HCT116 (cell line): ENCODE data around the gene PERCC1. TPM values are rescaled to one million over a fixed set of nuclear protein-coding genes. Genes with fewer than 3 reads are reported as not detected.

Source experiments
- ATAC-seq: fragments of 200-7000 bp; cut with Tn5 transposase; 2 replicates; pipeline ENCODE4 v1.9.1; 2020; ENCODE audit warnings: mild to moderate bottlenecking, moderate library complexity
- BruUV-seq: library from RNA; stranded (reverse); fragments of 400-500 nt; replicated peaks from 2 replicates; lab custom pipeline; 2021; lab: Mats Ljungman, UMichigan
- CTCF ChIA-PET: fragments of 300-600 bp; sonication (Branson Sonifier 250); formaldehyde crosslinking; loops from one replicate; lab custom pipeline; 2021; ENCODE audit warnings: antibody characterized with exemption; lab: Charles Lee
- POLR2A ChIA-PET: fragments of 300-600, 350-600 bp; sonication (Branson Sonifier 250); formaldehyde crosslinking; loops from one replicate; lab custom pipeline; 2021; ENCODE audit warnings: antibody characterized with exemption; lab: Charles Lee
- RAD21 ChIA-PET, 2 experiments: fragments of 300-600 bp; sonication (Branson Sonifier 250); formaldehyde crosslinking; loops; one replicate each; lab custom pipeline; 2023; ENCODE audit warnings: low total read pairs in 2 of 2; ENCODE audit not compliant: uncharacterized antibody in 2 of 2, unreplicated experiment in 2 of 2, low non-redundant PET in 1 of 2; lab: Charles Lee
- DNase-seq: peaks from one replicate; pipeline ENCODE4 v3.0.0-alpha.2; 2010; ENCODE audit warnings: low read depth, low spot score
- H2AFZ ChIP-seq: fragments of 200-600 bp; shearing (Covaris generic), sonication (generic); 2 replicates; pipeline ENCODE4 v1.6.1; 2017; ENCODE audit warnings: low read depth, mixed run types, mixed read lengths, antibody characterized with exemption, low read length; ENCODE audit not compliant: poor library complexity, severe bottlenecking
- H3K27ac ChIP-seq: 2 replicates; pipeline ENCODE4 v1.5.1; 2012; ENCODE audit warnings: low read depth, low read length
- H3K27me3 ChIP-seq: fragments of 200-600 bp; sonication (generic); 2 replicates; pipeline ENCODE4 v1.6.1; 2016; ENCODE audit warnings: mixed run types, low read length, mixed read lengths; ENCODE audit not compliant: insufficient read depth
- H3K36me3 ChIP-seq, 2 experiments: fragments of 200-500 bp in 1 of 2; fragments of 200-600 bp in 1 of 2; sonication (Bioruptor generic) in 1 of 2; sonication (generic) in 1 of 2; 2 replicates each; pipeline versions ENCODE4 v1.5.1 to v1.6.1; 2014 to 2016; ENCODE audit warnings: low read length in 2 of 2, inconsistent platforms in 1 of 2, mixed read lengths in 1 of 2, mixed run types in 1 of 2; ENCODE audit not compliant: insufficient read depth in 2 of 2, control insufficient read depth in 1 of 2
- H3K4me1 ChIP-seq, 2 experiments: fragments of 200-600 bp in 1 of 2; sonication (generic) in 1 of 2; 2 replicates each; pipeline versions ENCODE4 v1.5.1 to v1.6.1; 2012 to 2017; ENCODE audit warnings: low read length in 2 of 2, inconsistent platforms in 1 of 2, mild to moderate bottlenecking in 1 of 2, mixed read lengths in 1 of 2, mixed run types in 1 of 2, moderate library complexity in 1 of 2; ENCODE audit not compliant: insufficient read depth in 2 of 2, control insufficient read depth in 1 of 2
- H3K4me2 ChIP-seq: fragments of 200-600 bp; sonication (generic); 2 replicates; pipeline ENCODE4 v1.6.1; 2017; ENCODE audit warnings: mixed run types, low read length, mixed read lengths
- H3K4me3 ChIP-seq, 2 experiments: fragments of 200-600 bp in 1 of 2; sonication (generic) in 1 of 2; replicated peaks in 1 of 2; 2 replicates each; pipeline ENCODE4 v1.5.1; 2011 to 2016; ENCODE audit warnings: low read length in 2 of 2, control low read depth in 1 of 2, low read depth in 1 of 2, mild to moderate bottlenecking in 1 of 2, mixed read lengths in 1 of 2, mixed run types in 1 of 2
- H3K79me2 ChIP-seq: fragments of 200-600 bp; sonication (generic); 2 replicates; pipeline ENCODE4 v1.6.1; 2017; ENCODE audit warnings: mild to moderate bottlenecking, mixed run types, low read length, moderate library complexity, mixed read lengths; ENCODE audit not compliant: insufficient read depth
- H3K9ac ChIP-seq: fragments of 200-600 bp; sonication (generic); 2 replicates; pipeline ENCODE4 v1.6.1; 2016; ENCODE audit warnings: low read length, mixed read lengths
- H3K9me2 ChIP-seq: fragments of 200-600 bp; sonication (generic), shearing (Covaris generic); 2 replicates; pipeline ENCODE4 v1.6.1; 2017; ENCODE audit warnings: mixed run types, mild to moderate bottlenecking, moderate library complexity; ENCODE audit not compliant: insufficient read depth
- H3K9me3 ChIP-seq, 2 experiments: fragments of 200-500 bp in 1 of 2; fragments of 200-600 bp in 1 of 2; sonication (Bioruptor generic) in 1 of 2; sonication (generic) in 1 of 2; 2 replicates each; pipeline ENCODE4 v1.6.1; 2014 to 2017; ENCODE audit warnings: low read length in 2 of 2, mixed read lengths in 2 of 2, inconsistent platforms in 1 of 2, low read depth in 1 of 2, mild to moderate bottlenecking in 1 of 2, mixed run types in 1 of 2, moderate library complexity in 1 of 2; ENCODE audit not compliant: control insufficient read depth in 1 of 2, insufficient read depth in 1 of 2
- H4K20me1 ChIP-seq: fragments of 200-600 bp; sonication (generic), shearing (Covaris generic); 2 replicates; pipeline ENCODE4 v1.6.1; 2017; ENCODE audit warnings: mixed run types, mild to moderate bottlenecking, moderate library complexity; ENCODE audit not compliant: insufficient read depth
- ATF3 ChIP-seq: IDR thresholded peaks from 2 replicates; pipeline ENCODE4 v1.6.1; 2012
- CEBPB ChIP-seq: IDR thresholded peaks from 2 replicates; pipeline ENCODE4 v1.6.1; 2012; ENCODE audit warnings: low read depth
- ELF1 ChIP-seq: IDR thresholded peaks from 2 replicates; pipeline ENCODE4 v1.6.1; 2012; ENCODE audit warnings: low read depth, borderline replicate concordance
- EZH2phosphoT487 ChIP-seq: fragments of 200-600 bp; IDR thresholded peaks from 2 replicates; pipeline ENCODE4 v1.6.1; 2018; ENCODE audit warnings: antibody characterized with exemption, borderline replicate concordance
- POLR2A ChIP-seq: IDR thresholded peaks from 2 replicates; pipeline ENCODE4 v1.7.0; 2011; ENCODE audit warnings: borderline replicate concordance; ENCODE audit not compliant: insufficient read depth, insufficient read length; ENCODE audit errors: extremely low read depth
- POLR2AphosphoS5 ChIP-seq: IDR thresholded peaks from 2 replicates; pipeline ENCODE4 v1.6.1; 2011; ENCODE audit warnings: mild to moderate bottlenecking, low read depth, low read length, moderate library complexity
- TCF7L2 ChIP-seq: IDR thresholded peaks from 2 replicates; pipeline ENCODE4 v1.7.0; 2011; ENCODE audit warnings: borderline replicate concordance, inconsistent platforms; ENCODE audit not compliant: insufficient read depth, insufficient read length; ENCODE audit errors: extremely low read depth
- ZNF274 ChIP-seq: fragments of 200-500 bp; sonication (Bioruptor generic); IDR thresholded peaks from 2 replicates; pipeline ENCODE4 v1.6.1; 2014; ENCODE audit warnings: mild to moderate bottlenecking, low read depth, low read length, inconsistent platforms
- intact Hi-C: fragments of 100-400 bp; cut with micrococcal nuclease; formaldehyde crosslinking; loops from 2 replicates; pipeline ENCODE4 v1.10.0; 2022
- total RNA-seq: library from RNA; stranded (reverse); gene quantifications from one replicate; pipeline ENCODE4 v1.2.1, GENCODE V29; 2021; ENCODE audit not compliant: unreplicated experiment
- TF ChIP-seq, protein P1 (sequence below), 3 experiments: fragments of 200-600 bp in 1 of 3; sonication (generic) in 1 of 3; IDR thresholded peaks in 2 of 3; conservative IDR thresholded peaks in 1 of 3; 2 replicates each; pipeline ENCODE4 v1.5.1; 2012 to 2017; ENCODE audit warnings: low read depth in 2 of 3, low read length in 2 of 3, antibody characterized with exemption in 1 of 3, borderline replicate concordance in 1 of 3, control low read depth in 1 of 3, mild to moderate bottlenecking in 1 of 3, mixed read lengths in 1 of 3, mixed run types in 1 of 3, moderate library complexity in 1 of 3; ENCODE audit not compliant: insufficient read depth in 1 of 3

The PERCC1 gene
- total RNA-seq, 1 experiment from 2014 or later, result not detected

GRCh38 chr16:1466054-1466453, 35.2 kb downstream of the PERCC1 start:
- ChIA-PET CTCF (no interaction called here), POLR2A (no interaction called here), RAD21 (no interaction called here)
- Histone ChIP-seq H4K20me1 (no peaks in the 10 kb centered on the region), H3K4me3 (no peak overlapping the region), H3K9me3 (no peaks in the 10 kb centered on the region), H3K27ac (no peak overlapping the region), H3K4me2 (no peak overlapping the region), H3K27me3 (no peaks in the 10 kb centered on the region), H3K4me1 (peaks cover 9 to 19% of the 10 kb centered on the region in 2 experiments; a peak in 3 of 4 replicates), H3K9ac (no peak overlapping the region), H3K79me2 (peaks cover 25% of the 10 kb centered on the region), H3K9me2 (no peaks in the 10 kb centered on the region), H2AFZ (no peak overlapping the region), H3K36me3 (no peaks in the 10 kb centered on the region; a peak in 1 of 4 replicates)
- no peak for DNase-seq
- BruUV-seq, result no TSS peak
- intact Hi-C loops, result no loop called here
- TF ChIP-seq, protein P1, sequence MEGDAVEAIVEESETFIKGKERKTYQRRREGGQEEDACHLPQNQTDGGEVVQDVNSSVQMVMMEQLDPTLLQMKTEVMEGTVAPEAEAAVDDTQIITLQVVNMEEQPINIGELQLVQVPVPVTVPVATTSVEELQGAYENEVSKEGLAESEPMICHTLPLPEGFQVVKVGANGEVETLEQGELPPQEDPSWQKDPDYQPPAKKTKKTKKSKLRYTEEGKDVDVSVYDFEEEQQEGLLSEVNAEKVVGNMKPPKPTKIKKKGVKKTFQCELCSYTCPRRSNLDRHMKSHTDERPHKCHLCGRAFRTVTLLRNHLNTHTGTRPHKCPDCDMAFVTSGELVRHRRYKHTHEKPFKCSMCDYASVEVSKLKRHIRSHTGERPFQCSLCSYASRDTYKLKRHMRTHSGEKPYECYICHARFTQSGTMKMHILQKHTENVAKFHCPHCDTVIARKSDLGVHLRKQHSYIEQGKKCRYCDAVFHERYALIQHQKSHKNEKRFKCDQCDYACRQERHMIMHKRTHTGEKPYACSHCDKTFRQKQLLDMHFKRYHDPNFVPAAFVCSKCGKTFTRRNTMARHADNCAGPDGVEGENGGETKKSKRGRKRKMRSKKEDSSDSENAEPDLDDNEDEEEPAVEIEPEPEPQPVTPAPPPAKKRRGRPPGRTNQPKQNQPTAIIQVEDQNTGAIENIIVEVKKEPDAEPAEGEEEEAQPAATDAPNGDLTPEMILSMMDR (IDR thresholded peaks at IDR 0.05 in 2 of 3, conservative IDR thresholded peaks at IDR 0.05 in 1 of 3; ENCODE audit: borderline replicate concordance in 1 of 3, insufficient read depth in 1 of 3, low read depth in 2 of 3, low read length in 2 of 3), result no peak
- ATAC-seq, result no peak

DNA sequence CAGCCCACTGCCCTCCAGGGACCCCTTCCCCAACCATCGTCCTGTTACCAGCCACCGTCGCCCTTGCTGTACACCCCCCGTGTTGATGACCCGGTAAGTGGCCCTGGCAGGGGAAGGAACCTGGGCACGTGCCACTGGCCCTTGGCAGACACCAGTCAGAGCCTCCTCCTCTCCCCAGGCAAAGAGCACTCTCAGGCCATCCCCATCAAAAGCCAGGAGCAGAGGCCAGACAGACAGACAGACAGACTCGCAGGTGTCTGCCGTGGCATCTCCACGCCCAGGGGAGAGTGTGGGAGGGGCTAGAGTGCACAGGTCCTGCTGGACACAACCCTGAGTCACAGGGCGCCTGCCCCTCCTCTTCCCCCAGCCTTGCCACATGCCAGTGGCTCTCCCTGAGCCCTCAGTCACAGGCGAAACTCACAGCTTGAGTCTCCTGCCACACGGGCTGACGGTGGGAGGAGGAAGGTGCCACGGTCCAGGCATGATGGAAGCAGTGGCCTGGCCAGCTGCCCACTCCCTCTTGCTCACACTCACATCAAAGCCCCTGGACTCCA, 36.2 kb downstream of the PERCC1 start:
- Histone ChIP-seq H3K79me2 (peaks cover 34% of the 10 kb centered on the region), H3K9ac (no peak overlapping the region)

More for the DNA sequence above, 36.2 kb downstream of the PERCC1 start:
- BruUV-seq, result no TSS peak
- TF ChIP-seq CEBPB (no peak), ATF3 (no peak), POLR2A (no peak), ELF1 (no peak), TCF7L2 (no peak), ZNF274 (no peak), EZH2phosphoT487 (no peak), POLR2AphosphoS5 (no peak)
- TF ChIP-seq, protein P1 (IDR thresholded peaks at IDR 0.05 in 2 of 3, conservative IDR thresholded peaks at IDR 0.05 in 1 of 3; ENCODE audit: borderline replicate concordance in 1 of 3, insufficient read depth in 1 of 3, low read depth in 2 of 3, low read length in 2 of 3), result no peak
- DNase-seq (no peak), ATAC-seq (peak; percentile 56)
- H3K4me2 ChIP-seq, result no peak overlapping the region
- H3K27ac ChIP-seq, result no peak overlapping the region
- intact Hi-C loops, result no loop called here
- ChIA-PET RAD21 (no interaction called here), CTCF (no interaction called here), POLR2A (no interaction called here)
- H3K36me3 ChIP-seq, result no peaks in the 10 kb centered on the region
- no peak overlapping the region for H3K4me3 ChIP-seq
- H2AFZ ChIP-seq, result no peak overlapping the region
- H3K4me1 ChIP-seq, result peaks cover 14 to 24% of the 10 kb centered on the region in 2 experiments; a peak in 3 of 4 replicates
- H3K9me3 ChIP-seq, result no peaks in the 10 kb centered on the region
- H3K27me3 ChIP-seq, result no peaks in the 10 kb centered on the region
- no peaks in the 10 kb centered on the region for H4K20me1 ChIP-seq
- H3K9me2 ChIP-seq, result no peaks in the 10 kb centered on the region
